BE2C (cell line): Measurements from ENCODE around the gene ARHGAP6.

Experiments used
- DNase-seq: peaks from one replicate; pipeline ENCODE4 v3.0.0-alpha.2; 2020
- H3K27me3 ChIP-seq: fragments of 250-450 bp; sonication (Bioruptor Pico); 2 replicates; pipeline ENCODE4 v1.5.1; 2020; ENCODE audit warnings: mild to moderate bottlenecking
- H3K36me3 ChIP-seq: fragments of 250-450 bp; sonication (Bioruptor Pico); 2 replicates; pipeline ENCODE4 v1.5.1; 2020; ENCODE audit warnings: mild to moderate bottlenecking
- H3K4me1 ChIP-seq: fragments of 250-450 bp; sonication (Bioruptor Pico); 2 replicates; pipeline ENCODE4 v1.5.1; 2020
- H3K4me3 ChIP-seq: 2 replicates; pipeline ENCODE4 v1.5.1; 2011; ENCODE audit warnings: low read depth, low read length
- H3K9me3 ChIP-seq: fragments of 250-450 bp; sonication (Bioruptor Pico); 2 replicates; pipeline ENCODE4 v1.5.1; 2020
- CTCF ChIP-seq: IDR thresholded peaks from 2 replicates; pipeline ENCODE4 v1.5.1; 2012; ENCODE audit warnings: mild to moderate bottlenecking, low read depth, low read length

ARHGAP6 gene

GRCh38 chrX:11108253-11108941, 557.3 kb downstream of the ARHGAP6 start:
- Histone ChIP-seq H3K27me3 (no peaks in the 10 kb centered on the region), H3K9me3 (no peaks in the 10 kb centered on the region), H3K4me1 (no peaks in the 10 kb centered on the region), H3K36me3 (no peaks in the 10 kb centered on the region), H3K4me3 (no peak overlapping the region)
- DNase-seq: no peak
- no peak for TF ChIP-seq CTCF

- Histone ChIP-seq H3K9me3 (no peaks in the 10 kb centered on the region), H3K4me3 (no peak overlapping the region), H3K27me3 (no peaks in the 10 kb centered on the region), H3K36me3 (no peaks in the 10 kb centered on the region), H3K4me1 (no peaks in the 10 kb centered on the region)
- no peak for DNase-seq
- TF ChIP-seq CTCF: no peak
These were observed 560.6 kb downstream of the ARHGAP6 start for GRCh38 chrX:11105080-11105479.

- Histone ChIP-seq H3K4me3 (no peak overlapping the region), H3K36me3 (no peaks in the 10 kb centered on the region), H3K4me1 (no peaks in the 10 kb centered on the region), H3K27me3 (no peaks in the 10 kb centered on the region), H3K9me3 (no peaks in the 10 kb centered on the region)
- DNase-seq: no peak
- no peak for TF ChIP-seq CTCF
These were observed 562.0 kb downstream of the ARHGAP6 start for GRCh38 chrX:11103751-11104150.

- H3K4me3 ChIP-seq: no peak overlapping the region
- H3K27me3 ChIP-seq: no peaks in the 10 kb centered on the region
- no peak for TF ChIP-seq CTCF
- no peaks in the 10 kb centered on the region for H3K36me3 ChIP-seq
- no peak for DNase-seq
- H3K4me1 ChIP-seq: no peaks in the 10 kb centered on the region
- no peaks in the 10 kb centered on the region for H3K9me3 ChIP-seq
These were observed 562.7 kb downstream of the ARHGAP6 start for GRCh38 chrX:11103006-11103405.

- peak; percentile 23 for DNase-seq
- peak; percentile 62 for TF ChIP-seq CTCF
These were observed 565.3 kb downstream of the ARHGAP6 start for GRCh38 chrX:11100281-11101035.

GRCh38 chrX:11099465-11099864, 566.3 kb downstream of the ARHGAP6 start:
- no peaks in the 10 kb centered on the region for H3K4me1 ChIP-seq
- no peaks in the 10 kb centered on the region for H3K9me3 ChIP-seq
- no peaks in the 10 kb centered on the region for H3K36me3 ChIP-seq
- DNase-seq: no peak
- no peaks in the 10 kb centered on the region for H3K27me3 ChIP-seq
- H3K4me3 ChIP-seq: no peak overlapping the region
- no peak for TF ChIP-seq CTCF

More at GRCh38 chrX:11100281-11101035, 565.3 kb downstream of the ARHGAP6 start:
- Histone ChIP-seq H3K27me3 (no peaks in the 10 kb centered on the region), H3K4me3 (no peak overlapping the region), H3K9me3 (no peaks in the 10 kb centered on the region), H3K4me1 (no peaks in the 10 kb centered on the region), H3K36me3 (no peaks in the 10 kb centered on the region)
